Type B pancreatic cell (in vitro differentiated cells): ENCODE data around the gene FCF1. TPM values are rescaled to one million over a fixed set of nuclear protein-coding genes. Genes with fewer than 3 reads are reported as not detected.

Source experiments
- DNase-seq: peaks from one replicate; pipeline ENCODE4 v3.0.0; 2021; ENCODE audit warnings: mixed read lengths; ENCODE audit not compliant: unreplicated experiment; ENCODE audit errors: extremely low spot score
- H3K27ac Mint-ChIP-seq: 2 replicates; pipeline ENCODE4 v1.8.0; 2021; ENCODE audit warnings: mild to moderate bottlenecking, mixed read lengths
- H3K27me3 Mint-ChIP-seq: 2 replicates; pipeline ENCODE4 v1.8.0; 2021; ENCODE audit warnings: mixed read lengths
- H3K36me3 Mint-ChIP-seq: 2 replicates; pipeline ENCODE4 v1.8.0; 2021; ENCODE audit warnings: mixed read lengths
- H3K4me1 Mint-ChIP-seq: one replicate; pipeline ENCODE4 v1.8.0; 2021; ENCODE audit warnings: mixed read lengths; ENCODE audit not compliant: unreplicated experiment
- H3K4me3 Mint-ChIP-seq: 2 replicates; pipeline ENCODE4 v1.8.0; 2021; ENCODE audit warnings: mild to moderate bottlenecking, mixed read lengths
- H3K9me3 Mint-ChIP-seq: 2 replicates; pipeline ENCODE4 v1.8.0; 2021; ENCODE audit warnings: mixed read lengths
- CTCF ChIP-seq: fragments of 200-600 bp; sonication (generic); conservative IDR thresholded peaks from 2 replicates; pipeline ENCODE4 v1.5.0; 2021; ENCODE audit warnings: antibody characterized with exemption, mild to moderate bottlenecking
- total RNA-seq: library from RNA; stranded (reverse); gene quantifications from 2 replicates; pipeline ENCODE4 v1.2.1, GENCODE V29; 2021; ENCODE audit warnings: low replicate concordance

Gene FCF1
- total RNA-seq, 1 donor from 2014 or later: 48.0 TPM

GRCh38 chr14:74698465-74698864 lies 14.5 kb upstream of the FCF1 start:
- Mint-ChIP-seq H3K27me3 (no peaks in the 10 kb centered on the region), H3K9me3 (no peaks in the 10 kb centered on the region), H3K4me3 (no peak overlapping the region), H3K4me1 (no peaks in the 10 kb centered on the region), H3K36me3 (peaks cover 20% of the 10 kb centered on the region), H3K27ac (no peak overlapping the region)
- no peak for DNase-seq
- no peak for TF ChIP-seq CTCF

- H3K9me3 Mint-ChIP-seq: peaks cover 4% of the 10 kb centered on the region
- peaks cover 3% of the 10 kb centered on the region for H3K4me1 Mint-ChIP-seq
- TF ChIP-seq CTCF: no peak
- no peak overlapping the region for H3K27ac Mint-ChIP-seq
- no peaks in the 10 kb centered on the region for H3K27me3 Mint-ChIP-seq
- DNase-seq: no peak
- H3K4me3 Mint-ChIP-seq: no peak overlapping the region
- H3K36me3 Mint-ChIP-seq: peaks cover 20% of the 10 kb centered on the region
Measured at GRCh38 chr14:74702293-74702692, 10.7 kb upstream of the FCF1 start.

GRCh38 chr14:74703043-74703442 lies 9.9 kb upstream of the FCF1 start:
- Mint-ChIP-seq H3K27me3 (no peaks in the 10 kb centered on the region), H3K36me3 (peaks cover 17% of the 10 kb centered on the region), H3K4me1 (peaks cover 3% of the 10 kb centered on the region), H3K27ac (no peak overlapping the region), H3K4me3 (no peak overlapping the region), H3K9me3 (peaks cover 4% of the 10 kb centered on the region)
- DNase-seq: no peak
- TF ChIP-seq CTCF: no peak

- no peaks in the 10 kb centered on the region for H3K27me3 Mint-ChIP-seq
- peaks cover 4% of the 10 kb centered on the region for H3K9me3 Mint-ChIP-seq
- H3K4me3 Mint-ChIP-seq: no peak overlapping the region
- peaks cover 3% of the 10 kb centered on the region for H3K4me1 Mint-ChIP-seq
- no peak for DNase-seq
- no peak for TF ChIP-seq CTCF
- H3K27ac Mint-ChIP-seq: no peak overlapping the region
- peaks cover 17% of the 10 kb centered on the region for H3K36me3 Mint-ChIP-seq
Measured at GRCh38 chr14:74704656-74705055, 8.3 kb upstream of the FCF1 start.

GRCh38 chr14:74705613-74706500 lies 7.1 kb upstream of the FCF1 start:
- Mint-ChIP-seq H3K4me1 (peaks cover 12% of the 10 kb centered on the region), H3K27ac (peak overlapping the region; percentile 35)

More at GRCh38 chr14:74705613-74706500, 7.1 kb upstream of the FCF1 start:
- Mint-ChIP-seq H3K36me3 (peaks cover 15% of the 10 kb centered on the region), H3K27me3 (no peaks in the 10 kb centered on the region), H3K9me3 (peaks cover 4% of the 10 kb centered on the region), H3K4me3 (no peak overlapping the region)
- TF ChIP-seq CTCF: no peak
- no peak for DNase-seq
